Measurements from ENCODE around the gene OSBPL1A. TPM values are rescaled to one million over a fixed set of nuclear protein-coding genes. Genes with fewer than 3 reads are reported as not detected.

OSBPL1A gene
- total and polyA plus RNA-seq, 10 of the 15 experiments (the other 5 are each of a cell fraction or from before 2014, with no cell fraction given): 0.02 to 0.83 (median 0.11) TPM; not detected in 6

DNA sequence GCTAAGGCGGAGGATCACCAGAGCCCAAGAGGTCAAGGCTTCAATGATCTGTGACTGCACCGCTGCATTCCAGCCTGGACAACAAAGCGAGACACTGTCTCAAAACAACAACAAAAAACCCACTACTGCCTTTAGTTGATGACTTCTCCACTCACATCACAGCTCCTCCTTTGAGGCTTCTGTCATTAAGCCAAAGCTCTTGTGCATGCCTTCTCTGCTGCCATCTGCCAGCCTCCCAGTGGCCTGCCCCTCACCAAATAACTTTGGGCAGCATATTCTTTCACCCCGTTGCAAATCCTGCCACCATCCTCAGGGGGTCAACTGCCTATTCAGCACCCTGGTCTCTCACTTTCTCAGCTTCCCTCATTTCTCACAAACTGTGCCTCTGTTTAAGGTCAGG lies 27.5 kb downstream of the OSBPL1A start (continued):
- no peak for TF ChIP-seq CBX5 (IDR thresholded peaks at IDR 0.05; ENCODE audit: low read depth)
- TF ChIP-seq, protein P1, sequence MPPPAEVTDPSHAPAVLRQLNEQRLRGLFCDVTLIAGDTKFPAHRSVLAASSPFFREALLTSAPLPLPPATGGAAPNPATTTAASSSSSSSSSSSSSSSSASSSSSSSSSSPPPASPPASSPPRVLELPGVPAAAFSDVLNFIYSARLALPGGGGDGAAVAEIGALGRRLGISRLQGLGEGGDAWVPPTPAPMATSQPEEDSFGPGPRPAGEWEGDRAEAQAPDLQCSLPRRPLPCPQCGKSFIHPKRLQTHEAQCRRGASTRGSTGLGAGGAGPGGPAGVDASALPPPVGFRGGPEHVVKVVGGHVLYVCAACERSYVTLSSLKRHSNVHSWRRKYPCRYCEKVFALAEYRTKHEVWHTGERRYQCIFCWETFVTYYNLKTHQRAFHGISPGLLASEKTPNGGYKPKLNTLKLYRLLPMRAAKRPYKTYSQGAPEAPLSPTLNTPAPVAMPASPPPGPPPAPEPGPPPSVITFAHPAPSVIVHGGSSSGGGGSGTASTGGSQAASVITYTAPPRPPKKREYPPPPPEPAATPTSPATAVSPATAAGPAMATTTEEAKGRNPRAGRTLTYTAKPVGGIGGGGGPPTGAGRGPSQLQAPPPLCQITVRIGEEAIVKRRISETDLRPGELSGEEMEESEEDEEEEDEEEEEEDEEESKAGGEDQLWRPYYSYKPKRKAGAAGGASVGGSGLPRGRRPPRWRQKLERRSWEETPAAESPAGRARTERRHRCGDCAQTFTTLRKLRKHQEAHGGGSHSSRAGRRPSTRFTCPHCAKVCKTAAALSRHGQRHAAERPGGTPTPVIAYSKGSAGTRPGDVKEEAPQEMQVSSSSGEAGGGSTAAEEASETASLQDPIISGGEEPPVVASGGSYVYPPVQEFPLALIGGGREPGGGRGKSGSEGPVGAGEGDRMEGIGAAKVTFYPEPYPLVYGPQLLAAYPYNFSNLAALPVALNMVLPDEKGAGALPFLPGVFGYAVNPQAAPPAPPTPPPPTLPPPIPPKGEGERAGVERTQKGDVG (CRISPR knock-in tag; IDR thresholded peaks at IDR 0.05): no peak
- no peak for TF ChIP-seq JUND (IDR thresholded peaks at IDR 0.05; ENCODE audit: low read depth, low read length)
- TF ChIP-seq CREM (IDR thresholded peaks at IDR 0.05; ENCODE audit: low read depth): no peak
- no peak for TF ChIP-seq GABPA (IDR thresholded peaks at IDR 0.05; ENCODE audit: low read depth)
- TF ChIP-seq SUPT20H (IDR thresholded peaks at IDR 0.05; ENCODE audit: borderline replicate concordance, control insufficient read depth, low read depth, low read length): no peak
- TF ChIP-seq, protein P2, sequence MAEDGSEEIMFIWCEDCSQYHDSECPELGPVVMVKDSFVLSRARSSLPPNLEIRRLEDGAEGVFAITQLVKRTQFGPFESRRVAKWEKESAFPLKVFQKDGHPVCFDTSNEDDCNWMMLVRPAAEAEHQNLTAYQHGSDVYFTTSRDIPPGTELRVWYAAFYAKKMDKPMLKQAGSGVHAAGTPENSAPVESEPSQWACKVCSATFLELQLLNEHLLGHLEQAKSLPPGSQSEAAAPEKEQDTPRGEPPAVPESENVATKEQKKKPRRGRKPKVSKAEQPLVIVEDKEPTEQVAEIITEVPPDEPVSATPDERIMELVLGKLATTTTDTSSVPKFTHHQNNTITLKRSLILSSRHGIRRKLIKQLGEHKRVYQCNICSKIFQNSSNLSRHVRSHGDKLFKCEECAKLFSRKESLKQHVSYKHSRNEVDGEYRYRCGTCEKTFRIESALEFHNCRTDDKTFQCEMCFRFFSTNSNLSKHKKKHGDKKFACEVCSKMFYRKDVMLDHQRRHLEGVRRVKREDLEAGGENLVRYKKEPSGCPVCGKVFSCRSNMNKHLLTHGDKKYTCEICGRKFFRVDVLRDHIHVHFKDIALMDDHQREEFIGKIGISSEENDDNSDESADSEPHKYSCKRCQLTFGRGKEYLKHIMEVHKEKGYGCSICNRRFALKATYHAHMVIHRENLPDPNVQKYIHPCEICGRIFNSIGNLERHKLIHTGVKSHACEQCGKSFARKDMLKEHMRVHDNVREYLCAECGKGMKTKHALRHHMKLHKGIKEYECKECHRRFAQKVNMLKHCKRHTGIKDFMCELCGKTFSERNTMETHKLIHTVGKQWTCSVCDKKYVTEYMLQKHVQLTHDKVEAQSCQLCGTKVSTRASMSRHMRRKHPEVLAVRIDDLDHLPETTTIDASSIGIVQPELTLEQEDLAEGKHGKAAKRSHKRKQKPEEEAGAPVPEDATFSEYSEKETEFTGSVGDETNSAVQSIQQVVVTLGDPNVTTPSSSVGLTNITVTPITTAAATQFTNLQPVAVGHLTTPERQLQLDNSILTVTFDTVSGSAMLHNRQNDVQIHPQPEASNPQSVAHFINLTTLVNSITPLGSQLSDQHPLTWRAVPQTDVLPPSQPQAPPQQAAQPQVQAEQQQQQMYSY (CRISPR knock-in tag; IDR thresholded peaks at IDR 0.05): no peak
